LNCaP clone FGC (cell line): ENCODE data around the gene AADACL4.

ENCODE experiments used
- DNase-seq: peaks from one replicate; pipeline ENCODE4 v3.0.0-alpha.2; 2011; ENCODE audit warnings: low read depth
- H3K4me3 ChIP-seq: 2 replicates; pipeline ENCODE4 v1.5.1; 2011; ENCODE audit warnings: mild to moderate bottlenecking, low read depth, low read length, control low read depth
- TF ChIP-seq, protein P1 (sequence below): IDR thresholded peaks from 2 replicates; pipeline ENCODE4 v1.5.1; 2012; ENCODE audit warnings: mild to moderate bottlenecking; ENCODE audit not compliant: control insufficient read depth, insufficient read depth; ENCODE audit errors: extremely low read depth

The AADACL4 gene

GRCh38 chr1:12620931-12621330, 23.0 kb upstream of the AADACL4 start:
- TF ChIP-seq, protein P1, sequence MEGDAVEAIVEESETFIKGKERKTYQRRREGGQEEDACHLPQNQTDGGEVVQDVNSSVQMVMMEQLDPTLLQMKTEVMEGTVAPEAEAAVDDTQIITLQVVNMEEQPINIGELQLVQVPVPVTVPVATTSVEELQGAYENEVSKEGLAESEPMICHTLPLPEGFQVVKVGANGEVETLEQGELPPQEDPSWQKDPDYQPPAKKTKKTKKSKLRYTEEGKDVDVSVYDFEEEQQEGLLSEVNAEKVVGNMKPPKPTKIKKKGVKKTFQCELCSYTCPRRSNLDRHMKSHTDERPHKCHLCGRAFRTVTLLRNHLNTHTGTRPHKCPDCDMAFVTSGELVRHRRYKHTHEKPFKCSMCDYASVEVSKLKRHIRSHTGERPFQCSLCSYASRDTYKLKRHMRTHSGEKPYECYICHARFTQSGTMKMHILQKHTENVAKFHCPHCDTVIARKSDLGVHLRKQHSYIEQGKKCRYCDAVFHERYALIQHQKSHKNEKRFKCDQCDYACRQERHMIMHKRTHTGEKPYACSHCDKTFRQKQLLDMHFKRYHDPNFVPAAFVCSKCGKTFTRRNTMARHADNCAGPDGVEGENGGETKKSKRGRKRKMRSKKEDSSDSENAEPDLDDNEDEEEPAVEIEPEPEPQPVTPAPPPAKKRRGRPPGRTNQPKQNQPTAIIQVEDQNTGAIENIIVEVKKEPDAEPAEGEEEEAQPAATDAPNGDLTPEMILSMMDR = no peak
- DNase-seq = no peak
- no peak overlapping the region for H3K4me3 ChIP-seq

GRCh38 chr1:12621346-12622335, 22.2 kb upstream of the AADACL4 start:
- no peak for DNase-seq
- no peak overlapping the region for H3K4me3 ChIP-seq
- TF ChIP-seq, protein P1 = no peak

- H3K4me3 ChIP-seq = no peak overlapping the region
- DNase-seq = no peak
- TF ChIP-seq, protein P1 = no peak
Measured at GRCh38 chr1:12622506-12622905, 21.4 kb upstream of the AADACL4 start.

DNA sequence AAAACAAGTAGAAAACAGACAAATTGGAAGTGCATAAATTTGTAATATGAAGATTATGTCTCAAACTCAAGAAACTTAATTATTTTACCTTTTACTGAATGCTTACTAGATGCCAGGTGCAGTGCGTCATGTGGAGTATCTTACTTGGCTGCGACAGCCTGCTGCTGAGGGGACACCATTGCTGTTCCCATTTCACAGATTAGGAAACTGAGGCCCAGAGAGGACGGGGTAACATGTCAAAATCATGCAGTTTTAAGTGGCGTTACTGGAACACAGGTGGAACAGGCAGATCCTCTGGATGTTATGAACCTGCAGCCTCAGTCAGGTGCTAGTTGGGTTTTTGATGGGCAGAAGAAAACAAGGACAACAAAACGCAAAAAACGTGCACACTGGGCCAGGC, 18.6 kb upstream of the AADACL4 start:
- TF ChIP-seq, protein P1 = no peak
- H3K4me3 ChIP-seq = no peak overlapping the region
- no peak for DNase-seq

DNA sequence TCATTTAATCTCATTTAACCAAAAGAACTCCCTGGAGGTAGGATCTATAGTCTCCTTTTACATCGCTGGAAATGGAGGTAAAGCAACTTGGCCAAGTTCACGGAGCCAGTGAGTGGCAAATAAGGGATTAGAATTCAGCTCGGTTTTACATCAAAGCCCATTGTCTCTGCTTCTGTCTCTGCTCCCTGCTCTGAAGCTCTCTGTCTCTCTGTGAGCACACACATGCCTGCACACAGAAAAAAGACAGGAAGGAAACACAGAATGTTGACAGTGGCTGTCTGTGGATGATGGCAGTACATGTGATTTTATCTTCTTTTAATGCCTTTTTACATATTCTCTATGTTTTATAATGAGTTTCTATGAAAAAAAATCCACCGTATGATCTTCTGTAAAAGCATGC, 17.0 kb upstream of the AADACL4 start:
- no peak for DNase-seq
- no peak overlapping the region for H3K4me3 ChIP-seq
- TF ChIP-seq, protein P1 = no peak

GRCh38 chr1:12627296-12627695, 16.6 kb upstream of the AADACL4 start:
- TF ChIP-seq, protein P1 = no peak
- DNase-seq = no peak
- no peak overlapping the region for H3K4me3 ChIP-seq
